ENCODE results near the gene TOR4A. TPM values are rescaled to one million over a fixed set of nuclear protein-coding genes. Genes with fewer than 3 reads are reported as not detected.

Gene TOR4A
- total RNA-seq, 1 donor from 2014 or later: 17.4 TPM

DNA sequence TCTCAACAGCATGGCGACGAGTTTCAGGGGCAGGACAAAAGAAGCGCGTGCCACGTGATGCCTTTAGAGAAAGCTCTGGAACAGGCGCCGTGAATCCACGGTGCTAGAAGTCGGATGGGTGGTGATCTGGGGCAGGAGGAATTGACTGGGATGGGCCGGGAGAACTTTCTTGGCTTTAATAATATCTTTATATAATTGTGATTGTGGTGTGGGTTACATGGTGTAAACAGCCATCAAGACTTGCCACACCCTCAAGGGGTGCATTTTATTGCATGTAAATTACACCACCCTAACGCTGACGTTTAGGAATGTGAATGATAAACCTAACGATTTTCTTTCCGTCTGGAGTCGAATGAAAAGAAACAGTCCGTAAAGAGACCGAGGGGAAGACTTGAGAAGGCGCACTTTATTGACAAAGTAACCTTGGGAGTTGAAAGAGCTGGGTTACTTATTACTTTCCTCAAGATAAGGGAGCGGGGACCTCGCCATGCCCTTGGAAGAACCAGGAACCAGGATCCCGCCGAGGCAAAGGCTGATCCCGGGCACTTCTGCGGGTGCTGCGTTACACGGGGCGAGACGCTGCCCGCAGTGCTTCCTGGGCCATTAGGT is 16.1 kb downstream of the TOR4A start:
- intact Hi-C loops (cut with micrococcal nuclease): loop anchor here (2.0 to 10.0 kb wide), 3 partner anchors 113 to 241 kb away; no protein-coding TSS in a partner anchor

DNA sequence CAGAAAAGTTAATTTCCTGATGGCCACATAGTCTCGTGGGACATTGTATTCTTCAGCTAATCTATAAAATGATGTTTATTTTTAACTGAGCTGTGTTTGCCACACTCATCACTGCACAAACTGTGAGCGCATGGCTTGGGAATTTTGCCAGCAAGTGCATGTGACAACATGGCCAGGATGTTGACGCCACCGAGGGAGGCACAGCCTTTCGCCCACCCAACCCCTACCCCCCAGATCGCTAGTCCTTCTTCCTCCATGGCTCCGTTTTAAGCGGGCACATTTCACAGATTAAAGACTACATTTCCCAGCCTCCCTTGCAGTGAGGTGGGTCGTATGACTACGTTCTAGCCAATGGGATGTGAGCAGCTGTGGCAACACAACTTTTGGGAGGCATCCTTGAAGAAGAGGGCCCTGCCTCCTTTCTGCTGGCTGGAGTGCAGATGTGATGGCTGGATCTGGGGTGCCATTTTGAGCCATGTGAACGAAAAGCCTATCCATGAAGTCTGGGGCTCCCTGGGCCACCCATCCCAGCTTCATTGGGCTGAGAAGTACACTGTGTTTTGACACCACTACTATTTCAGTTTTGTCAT is 16.7 kb downstream of the TOR4A start:
- intact Hi-C loops (cut with micrococcal nuclease): loop anchor here (2.0 to 10.0 kb wide), 3 partner anchors 113 to 241 kb away; no protein-coding TSS in a partner anchor

DNA sequence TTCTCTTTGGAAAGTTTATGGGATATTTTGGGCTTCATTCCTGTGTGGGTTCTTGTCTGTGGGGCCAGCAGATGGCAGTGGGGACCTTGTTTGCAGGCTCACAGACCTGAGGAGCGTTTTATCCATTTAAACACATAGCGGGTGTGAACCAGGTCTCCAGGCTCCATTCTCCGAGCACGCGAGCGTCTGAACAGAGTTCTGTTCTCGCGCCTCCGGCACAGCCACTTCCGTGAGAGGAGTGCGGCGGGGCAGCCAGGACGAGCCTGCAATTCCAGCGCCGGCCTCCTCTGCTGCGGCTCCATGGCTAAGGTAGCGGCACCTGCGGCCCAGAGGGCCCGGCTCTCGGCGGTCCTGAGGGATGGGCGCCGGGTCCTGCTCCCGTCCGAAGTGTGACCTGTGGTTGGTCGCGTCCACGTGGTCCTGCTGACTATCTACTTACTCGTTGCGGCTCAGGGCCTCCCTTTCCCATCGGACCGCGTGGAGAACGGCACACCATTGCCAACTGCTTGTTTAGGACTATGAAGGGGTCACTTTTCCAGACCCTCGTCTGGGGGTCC is 17.2 kb downstream of the TOR4A start:
- intact Hi-C loops (cut with micrococcal nuclease): loop anchor here (2.0 to 10.0 kb wide), 3 partner anchors 112 to 240 kb away; no protein-coding TSS in a partner anchor

DNA sequence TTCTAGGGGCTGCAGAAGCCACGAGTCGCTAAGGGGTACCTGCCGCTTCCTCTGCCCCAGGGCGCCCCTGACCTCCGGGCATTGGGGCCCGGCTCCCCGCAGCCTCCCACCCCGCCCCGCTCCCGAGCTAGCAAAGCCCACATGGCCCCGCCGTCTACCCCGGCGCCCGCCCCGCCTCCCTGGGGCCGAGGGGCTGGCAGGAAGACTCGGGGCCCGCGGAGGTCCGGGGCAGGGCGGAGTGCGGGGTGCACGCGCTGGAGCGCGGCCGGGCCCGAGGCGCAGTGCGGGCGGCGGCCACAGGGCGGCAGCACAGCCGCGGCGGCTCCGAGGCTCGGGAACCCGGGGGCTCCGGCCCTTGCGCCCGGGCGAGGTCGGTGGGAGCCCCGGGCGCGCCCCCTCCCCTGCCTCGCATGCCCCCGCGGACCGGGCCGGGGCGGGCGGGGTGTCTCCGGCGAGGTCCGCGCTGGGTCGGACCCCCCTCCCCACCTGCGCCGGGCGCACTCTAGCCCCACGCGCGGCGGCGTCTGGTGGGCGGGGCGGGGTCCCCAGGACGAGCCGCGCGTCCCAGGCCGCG is 17.8 kb downstream of the TOR4A start:
- intact Hi-C loops (cut with micrococcal nuclease): loop anchor here (2.0 to 10.0 kb wide), 2 partner anchors 111 to 239 kb away; no protein-coding TSS in a partner anchor

- intact Hi-C loops (cut with micrococcal nuclease): loop anchor here (2.0 to 10.0 kb wide), 2 partner anchors 111 to 239 kb away; no protein-coding TSS in a partner anchor
Measured at GRCh38 chr9:137295849-137296669, 18.5 kb downstream of the TOR4A start.

- intact Hi-C loops (cut with micrococcal nuclease): loop anchor here (10.0 kb wide), 1 partner anchor 238 kb away; no protein-coding TSS in a partner anchor
Measured at GRCh38 chr9:137296670-137297664, 19.4 kb downstream of the TOR4A start.

DNA sequence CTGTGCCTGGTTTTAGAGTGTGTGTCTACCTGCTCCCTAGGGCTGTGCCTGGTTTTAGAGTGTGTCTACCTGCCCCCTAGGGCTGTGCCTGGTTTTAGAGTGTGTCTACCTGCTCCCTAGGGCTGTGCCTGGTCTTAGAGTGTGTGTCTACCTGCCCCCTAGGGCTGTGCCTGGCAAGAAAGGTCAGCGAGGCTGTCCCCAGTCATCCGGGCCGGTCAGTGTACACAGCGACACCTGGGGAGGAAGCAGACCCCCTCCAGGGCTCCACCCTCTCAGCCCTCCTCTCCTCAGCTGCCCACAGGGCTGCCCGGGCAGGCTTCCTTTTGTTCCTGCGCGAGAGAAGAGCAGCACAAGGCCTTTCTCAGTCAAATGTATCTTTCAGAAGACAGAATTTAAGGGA is 20.4 kb downstream of the TOR4A start:
- intact Hi-C loops (cut with micrococcal nuclease): loop anchor here (10.0 kb wide), 1 partner anchor 237 kb away; no protein-coding TSS in a partner anchor

DNA sequence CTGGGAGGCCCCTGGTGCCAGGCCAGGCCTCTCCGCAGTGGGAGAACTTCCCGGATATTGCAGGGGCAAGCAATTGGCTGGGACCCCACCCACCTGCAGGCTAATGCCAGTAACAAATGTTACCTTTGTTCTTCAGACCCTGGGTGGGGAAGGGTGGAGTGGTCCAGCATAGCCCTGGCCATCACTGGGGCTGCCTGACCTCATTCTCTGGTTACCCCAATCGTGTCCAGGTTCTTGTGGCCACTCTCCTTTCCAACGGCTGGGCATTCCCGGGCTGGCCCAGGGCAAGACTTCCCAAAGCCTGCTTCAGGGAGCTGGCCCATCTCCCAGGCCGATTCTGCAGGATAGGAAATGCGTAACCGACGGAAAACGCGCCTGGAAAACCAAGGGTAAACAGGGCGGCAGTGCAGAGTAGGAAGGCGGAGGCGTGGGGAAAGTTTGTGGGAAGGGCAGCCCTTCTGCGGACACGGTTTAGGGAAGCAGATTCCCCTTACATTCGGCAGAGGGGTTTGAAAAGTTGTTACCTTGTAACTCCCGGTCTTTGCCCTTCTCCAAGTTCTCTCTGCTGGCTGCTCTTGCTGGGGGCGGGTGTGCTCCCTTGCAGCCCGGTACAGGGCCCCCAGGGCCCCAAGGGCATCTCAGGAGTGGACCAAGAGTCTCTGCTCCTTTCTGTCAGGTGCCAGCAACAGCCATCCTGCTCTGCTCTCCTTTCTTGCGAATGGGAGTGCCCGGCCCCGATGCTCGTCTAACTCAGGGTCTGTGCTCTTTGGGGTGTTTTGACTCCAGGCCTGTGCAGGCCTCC is 21.1 kb downstream of the TOR4A start:
- intact Hi-C loops (cut with micrococcal nuclease): loop anchor here (10.0 kb wide), 1 partner anchor 236 kb away; no protein-coding TSS in a partner anchor

GRCh38 chr9:137299203-137299565 is 21.7 kb downstream of the TOR4A start:
- intact Hi-C loops (cut with micrococcal nuclease): loop anchor here (10.0 kb wide), 1 partner anchor 236 kb away; no protein-coding TSS in a partner anchor

- intact Hi-C loops (cut with micrococcal nuclease): loop anchor here (10.0 kb wide), 1 partner anchor 235 kb away; no protein-coding TSS in a partner anchor
Measured at GRCh38 chr9:137299938-137300337, 22.4 kb downstream of the TOR4A start.

DNA sequence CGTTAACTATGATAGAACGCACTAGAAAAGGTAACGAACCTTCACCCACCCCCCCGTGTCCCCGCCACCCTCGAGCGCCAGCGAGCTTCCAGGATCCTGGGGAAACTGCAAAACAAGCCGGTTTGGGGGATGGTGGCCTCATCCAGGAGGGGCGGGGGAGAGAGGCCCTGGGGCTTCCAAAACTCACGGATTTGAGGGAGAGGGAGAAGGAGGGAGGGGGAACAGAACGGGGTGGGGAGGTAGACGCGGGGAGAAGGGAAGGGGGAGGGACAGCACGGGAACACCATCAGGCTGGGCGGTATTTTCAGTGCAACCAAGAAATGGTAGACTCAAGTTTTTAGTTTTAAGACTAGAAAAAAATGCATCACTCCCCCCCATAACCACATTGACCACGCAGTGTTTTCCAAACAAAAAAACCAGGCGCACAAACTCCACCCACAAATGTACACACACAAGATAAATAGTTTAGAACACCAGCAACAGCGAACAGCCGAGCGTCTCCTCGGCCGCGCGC is 23.1 kb downstream of the TOR4A start:
- intact Hi-C loops (cut with micrococcal nuclease): no loop called here

DNA sequence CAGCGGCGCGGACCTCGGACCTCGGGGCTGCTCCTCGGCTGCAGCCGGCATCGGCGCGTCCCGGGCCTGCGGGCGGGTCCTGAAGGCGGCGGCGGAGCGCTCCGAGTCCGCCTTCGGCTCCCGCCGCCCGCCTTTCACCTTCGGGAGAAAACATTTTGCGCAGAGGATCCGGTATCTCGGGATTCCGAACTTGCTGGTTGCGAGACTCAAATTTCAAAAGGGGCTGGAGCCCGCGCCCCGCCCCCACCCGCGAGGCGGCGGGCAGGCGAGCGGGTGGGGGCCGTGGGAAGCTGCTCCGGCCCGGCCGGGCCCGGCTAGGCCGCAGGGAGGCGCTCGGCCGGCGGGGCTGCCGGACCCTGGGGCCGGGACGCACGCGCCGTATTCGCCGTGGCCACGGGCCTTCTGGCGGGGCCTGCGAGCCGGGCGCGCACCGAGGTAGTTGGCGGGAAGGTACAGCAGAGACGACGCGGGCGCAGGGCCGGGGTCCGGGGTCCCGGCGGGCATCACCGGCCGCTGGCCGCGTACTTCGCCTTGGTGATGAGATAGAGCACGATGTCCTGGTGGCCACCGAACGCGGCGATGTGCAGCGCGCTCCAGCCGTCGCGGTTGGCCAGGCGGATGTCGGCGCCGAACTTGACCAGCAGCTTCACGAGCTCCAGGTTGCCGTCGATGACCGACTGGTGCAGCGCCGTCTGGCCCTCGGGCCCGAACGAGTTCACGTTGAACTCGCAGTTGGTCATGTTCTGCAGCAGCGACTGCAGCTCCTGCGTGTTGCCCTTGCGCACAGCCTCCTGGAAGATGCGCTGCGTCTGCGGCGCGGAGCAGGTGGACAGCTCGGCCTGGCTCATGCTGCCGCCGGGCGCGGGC is 23.8 kb downstream of the TOR4A start:
- intact Hi-C loops (cut with micrococcal nuclease): no loop called here

DNA sequence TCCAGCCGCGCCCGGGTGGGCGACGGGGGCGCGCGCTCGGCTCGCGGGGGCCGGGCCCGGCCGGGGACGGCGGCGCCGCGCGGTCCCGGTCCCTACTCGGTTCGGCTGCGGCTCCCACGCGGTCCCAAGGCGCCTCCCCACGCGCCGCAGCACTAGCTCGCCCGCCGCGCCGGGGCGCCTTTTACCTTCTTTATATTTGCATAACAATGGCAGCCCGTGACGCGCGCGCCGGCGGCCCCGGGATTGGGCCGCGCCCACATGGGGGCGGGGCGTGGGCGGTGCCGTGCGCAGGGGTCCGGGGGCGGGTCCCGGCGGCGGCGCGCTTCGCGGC is 24.6 kb downstream of the TOR4A start, which contains the start of gene NRARP:
TSS of gene NRARP (minus strand) at position 154 of the 331 bp plus-strand sequence. CDS start 343 bp downstream, outside the sequence.
- intact Hi-C loops (cut with micrococcal nuclease): no loop called here

- intact Hi-C loops (cut with micrococcal nuclease): no loop called here
Measured at GRCh38 chr9:137302449-137303150, 25.1 kb downstream of the TOR4A start.

DNA sequence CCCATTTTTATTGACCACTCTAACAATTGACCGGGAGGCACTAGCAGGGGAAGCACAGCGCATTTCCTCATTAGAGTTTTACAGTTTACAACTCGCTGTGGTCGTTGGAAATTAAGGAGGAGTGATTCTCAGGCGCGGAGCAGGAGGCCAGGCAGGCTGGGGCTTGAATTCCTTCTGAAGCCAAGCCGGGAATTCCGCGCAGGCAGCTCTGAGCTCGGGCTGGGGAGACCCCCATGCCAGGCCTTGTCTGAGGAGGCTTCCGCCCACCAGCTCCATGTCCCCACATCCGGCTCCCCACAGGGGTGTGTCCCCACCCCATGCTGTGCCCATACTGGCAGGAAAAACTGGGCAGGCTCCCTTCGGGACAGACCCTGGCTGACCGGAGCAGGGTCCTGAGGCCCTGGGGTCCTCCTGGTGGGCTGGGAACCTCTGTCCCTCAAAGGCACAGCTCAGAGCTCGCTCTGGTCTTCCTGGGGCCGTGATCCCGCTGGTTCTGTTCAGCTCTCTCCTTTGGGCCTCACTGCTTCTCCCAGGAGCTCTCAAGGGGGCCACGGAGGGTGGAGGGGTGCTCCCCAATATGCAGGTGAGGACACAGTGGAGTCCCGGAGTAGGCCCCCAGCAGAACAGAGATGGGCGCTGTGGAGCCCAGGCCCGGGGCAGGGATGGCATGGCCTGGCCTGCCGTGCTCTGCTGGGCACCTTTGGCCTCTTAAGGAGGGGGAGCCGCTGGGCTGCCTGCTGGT is 25.8 kb downstream of the TOR4A start:
- intact Hi-C loops (cut with micrococcal nuclease): no loop called here

DNA sequence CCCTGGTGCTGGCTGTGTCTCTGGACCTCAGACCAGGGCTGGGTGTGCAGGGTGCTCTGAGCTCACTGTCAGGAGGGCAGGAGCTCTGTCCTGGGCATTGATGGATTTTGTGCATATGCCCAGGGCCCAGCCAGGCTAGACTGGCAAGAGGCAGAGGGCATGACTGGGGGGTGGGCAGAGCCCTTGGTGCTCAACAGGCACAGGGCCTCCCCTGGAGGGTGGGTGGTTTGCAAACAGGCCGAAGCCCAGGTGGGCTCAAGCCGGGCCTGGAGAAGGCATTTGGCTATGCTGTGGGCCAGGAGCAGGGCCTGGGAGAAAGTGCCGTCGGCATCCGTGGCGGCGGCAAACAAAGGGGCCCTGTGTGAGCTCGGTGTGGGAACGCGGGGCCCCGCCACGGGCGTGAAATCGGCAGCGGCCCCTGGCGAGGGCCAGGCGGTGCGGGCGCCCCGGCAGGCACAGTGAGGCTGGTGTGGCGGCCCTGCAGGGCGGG is 26.4 kb downstream of the TOR4A start:
- intact Hi-C loops (cut with micrococcal nuclease): no loop called here
